Activated naive CD4-positive, alpha-beta T cell treated with anti-CD3 and anti-CD28 coated beads, Interleukin-2, amount 50 U/mL, for 72 hours (primary cell): ENCODE results near the gene SUCLG2. TPM values are rescaled to one million over a fixed set of nuclear protein-coding genes. Genes with fewer than 3 reads are reported as not detected.
A peak's percentile ranks its signal among the peaks of the same experiment; 100 is the strongest.
"Not testable (repeated sequence)": the region's sequence is repeated elsewhere in the genome, so short reads cannot be mapped to it uniquely, and the experiment has no call there.

ENCODE experiments used
- ATAC-seq, 2 donors: fragments of 150-1000 bp; cut with Tn5 transposase; 2 replicates each; pipeline ENCODE4 v1.10.0; 2021; ENCODE audit warnings: mild to moderate bottlenecking in 2 of 2, moderate library complexity in 2 of 2
- DNase-seq, 2 donors: peaks; one replicate each; pipeline ENCODE4 v3.0.0; 2021 to 2022; ENCODE audit warnings: low spot score in 2 of 2
- H3K27ac Mint-ChIP-seq, 2 donors: one replicate each; pipeline ENCODE4 v1.8.0; 2022; ENCODE audit warnings: mild to moderate bottlenecking in 2 of 2, mixed read lengths in 2 of 2
- H3K36me3 Mint-ChIP-seq, 2 donors: one replicate each; pipeline ENCODE4 v1.8.0; 2022; ENCODE audit warnings: mixed read lengths in 2 of 2
- H3K9me3 Mint-ChIP-seq, 2 donors: one replicate each; pipeline ENCODE4 v1.8.0; 2022; ENCODE audit warnings: mixed read lengths in 2 of 2
- total RNA-seq, 2 donors: library from RNA; stranded (reverse); gene quantifications; one replicate each; pipeline ENCODE4 v1.2.3, GENCODE V29; 2022

SUCLG2 gene
- total RNA-seq, 2 donors from 2014 or later: 48.1 to 70.6 TPM

GRCh38 chr3:67561266-67561665 is 93.1 kb downstream of the SUCLG2 start:
- no peak for ATAC-seq
- Mint-ChIP-seq H3K36me3 (peaks cover 5 to 37% of the 10 kb centered on the region in 2 donors), H3K27ac (no peak overlapping the region), H3K9me3 (no peaks in the 10 kb centered on the region)
- DNase-seq: no peak

GRCh38 chr3:67559029-67559605 is 95.3 kb downstream of the SUCLG2 start:
- Mint-ChIP-seq H3K9me3 (no peaks in the 10 kb centered on the region), H3K27ac (no peak overlapping the region)

GRCh38 chr3:67558426-67558825 is 96.0 kb downstream of the SUCLG2 start:
- no peak for ATAC-seq
- no peak overlapping the region for H3K27ac Mint-ChIP-seq
- no peaks in the 10 kb centered on the region for H3K9me3 Mint-ChIP-seq
- no peak for DNase-seq
- peaks cover 5 to 34% of the 10 kb centered on the region in 2 donors for H3K36me3 Mint-ChIP-seq

More at GRCh38 chr3:67559029-67559605, 95.3 kb downstream of the SUCLG2 start:
- ATAC-seq: no peak
- H3K36me3 Mint-ChIP-seq: peaks cover 5 to 36% of the 10 kb centered on the region in 2 donors
- DNase-seq: no peak

GRCh38 chr3:67557848-67558355 is 96.5 kb downstream of the SUCLG2 start:
- no peak overlapping the region for H3K27ac Mint-ChIP-seq

GRCh38 chr3:67551361-67552016 is 102.9 kb downstream of the SUCLG2 start:
- H3K27ac Mint-ChIP-seq: no peak overlapping the region
- no peaks in the 10 kb centered on the region for H3K9me3 Mint-ChIP-seq
- H3K36me3 Mint-ChIP-seq: peaks cover 8 to 17% of the 10 kb centered on the region in 2 donors
- DNase-seq: no peak
- no peak for ATAC-seq

More at GRCh38 chr3:67557848-67558355, 96.5 kb downstream of the SUCLG2 start:
- DNase-seq: no peak
- H3K9me3 Mint-ChIP-seq: no peaks in the 10 kb centered on the region
- ATAC-seq: no peak
- peaks cover 5 to 34% of the 10 kb centered on the region in 2 donors for H3K36me3 Mint-ChIP-seq

GRCh38 chr3:67550541-67550940 is 103.9 kb downstream of the SUCLG2 start:
- Mint-ChIP-seq H3K27ac (no peak overlapping the region), H3K36me3 (peaks cover 11 to 13% of the 10 kb centered on the region in 2 donors), H3K9me3 (peaks cover 0 to 4% of the 10 kb centered on the region in 2 donors)
- ATAC-seq: no peak
- no peak for DNase-seq

- peaks cover 49 to 59% of the 10 kb centered on the region in 2 donors for H3K36me3 Mint-ChIP-seq
- not testable (repeated sequence) for ATAC-seq, DNase-seq, H3K27ac Mint-ChIP-seq
- peaks cover 12 to 39% of the 10 kb centered on the region in 2 donors for H3K9me3 Mint-ChIP-seq
Observed at GRCh38 chr3:67542502-67543250, 111.7 kb downstream of the SUCLG2 start.

GRCh38 chr3:67540198-67540894 is 114.1 kb downstream of the SUCLG2 start:
- peaks cover 43 to 65% of the 10 kb centered on the region in 2 donors for H3K36me3 Mint-ChIP-seq
- no peak for DNase-seq
- H3K27ac Mint-ChIP-seq: peak overlapping the region in 1 of 2 donors; percentile 73
- H3K9me3 Mint-ChIP-seq: peaks cover 12 to 35% of the 10 kb centered on the region in 2 donors
- ATAC-seq: no peak

- H3K27ac Mint-ChIP-seq, DNase-seq, ATAC-seq: not testable (repeated sequence)
- peaks cover 27 to 51% of the 10 kb centered on the region in 2 donors for H3K36me3 Mint-ChIP-seq
- peaks cover 5 to 28% of the 10 kb centered on the region in 2 donors for H3K9me3 Mint-ChIP-seq
Observed at GRCh38 chr3:67537203-67537602, 117.2 kb downstream of the SUCLG2 start.

- H3K36me3 Mint-ChIP-seq: peaks cover 13 to 39% of the 10 kb centered on the region in 2 donors
- no peak for ATAC-seq
- no peak for DNase-seq
- H3K27ac Mint-ChIP-seq: peak overlapping the region in 1 of 2 donors; percentile 75
- peaks cover 4 to 22% of the 10 kb centered on the region in 2 donors for H3K9me3 Mint-ChIP-seq
Observed at GRCh38 chr3:67535006-67535405, 119.4 kb downstream of the SUCLG2 start.

- no peak for DNase-seq
- ATAC-seq: no peak
- H3K9me3 Mint-ChIP-seq: peaks cover 0 to 18% of the 10 kb centered on the region in 2 donors
- peaks cover 9 to 36% of the 10 kb centered on the region in 2 donors for H3K36me3 Mint-ChIP-seq
- no peak overlapping the region for H3K27ac Mint-ChIP-seq
Observed at GRCh38 chr3:67534594-67534993, 119.8 kb downstream of the SUCLG2 start.

- DNase-seq (no peak), ATAC-seq (no peak)
- Mint-ChIP-seq H3K27ac (no peak overlapping the region), H3K9me3 (peaks cover 0 to 5% of the 10 kb centered on the region in 2 donors), H3K36me3 (peaks cover 24 to 28% of the 10 kb centered on the region in 2 donors)
Observed at GRCh38 chr3:67531181-67532101, 123.0 kb downstream of the SUCLG2 start.

GRCh38 chr3:67529915-67530314 is 124.5 kb downstream of the SUCLG2 start:
- no peak for ATAC-seq
- DNase-seq: no peak
- peaks cover 28 to 29% of the 10 kb centered on the region in 2 donors for H3K36me3 Mint-ChIP-seq
- peaks cover 0 to 5% of the 10 kb centered on the region in 2 donors for H3K9me3 Mint-ChIP-seq
- peak overlapping the region in 1 of 2 donors; percentile 27 for H3K27ac Mint-ChIP-seq

GRCh38 chr3:67529337-67529736 is 125.1 kb downstream of the SUCLG2 start:
- H3K9me3 Mint-ChIP-seq: peaks cover 0 to 5% of the 10 kb centered on the region in 2 donors
- ATAC-seq (no peak), DNase-seq (no peak)
- H3K27ac Mint-ChIP-seq: no peak overlapping the region
- peaks cover 29 to 34% of the 10 kb centered on the region in 2 donors for H3K36me3 Mint-ChIP-seq

- H3K36me3 Mint-ChIP-seq: peaks cover 27 to 29% of the 10 kb centered on the region in 2 donors
- H3K9me3 Mint-ChIP-seq: no peaks in the 10 kb centered on the region
- DNase-seq (no peak), ATAC-seq (no peak)
- H3K27ac Mint-ChIP-seq: peak overlapping the region in 1 of 2 donors; percentile 29
Observed at GRCh38 chr3:67526246-67526645, 128.2 kb downstream of the SUCLG2 start.
